ENCODE measurements around the gene ZDHHC11.
"Not testable (repeated sequence)": the region's sequence is repeated elsewhere in the genome, so short reads cannot be mapped to it uniquely, and the experiment has no call there.

Gene ZDHHC11

GRCh38 chr5:798505-799138 is 52.2 kb downstream of the ZDHHC11 start:
- not testable (repeated sequence) for DNase-seq

- DNase-seq = not testable (repeated sequence)
Observed at GRCh38 chr5:797986-798385, 52.8 kb downstream of the ZDHHC11 start.

- DNase-seq = not testable (repeated sequence)
Observed at GRCh38 chr5:795873-796272, 54.9 kb downstream of the ZDHHC11 start.

GRCh38 chr5:794948-795347 is 55.8 kb downstream of the ZDHHC11 start:
- not testable (repeated sequence) for DNase-seq

GRCh38 chr5:788703-789102 is 62.1 kb downstream of the ZDHHC11 start:
- not testable (repeated sequence) for DNase-seq

- DNase-seq = not testable (repeated sequence)
Observed at GRCh38 chr5:787857-788233, 62.9 kb downstream of the ZDHHC11 start.

GRCh38 chr5:787224-787856 is 63.4 kb downstream of the ZDHHC11 start:
- DNase-seq = not testable (repeated sequence)

GRCh38 chr5:785181-785705 is 65.5 kb downstream of the ZDHHC11 start:
- DNase-seq = not testable (repeated sequence)

- not testable (repeated sequence) for DNase-seq
Observed at GRCh38 chr5:784428-785177, 66.2 kb downstream of the ZDHHC11 start, which contains the start of gene ZDHHC11B. TSS of gene ZDHHC11B (minus strand) at chr5:784729. CDS start at chr5:766919, 17,810 bp downstream.

- not testable (repeated sequence) for DNase-seq
Observed at GRCh38 chr5:783881-784427, 66.8 kb downstream of the ZDHHC11 start.

GRCh38 chr5:783049-783802 is 67.6 kb downstream of the ZDHHC11 start:
- DNase-seq = not testable (repeated sequence)

- not testable (repeated sequence) for DNase-seq
Observed at GRCh38 chr5:782356-782755, 68.4 kb downstream of the ZDHHC11 start.

GRCh38 chr5:780571-780970 is 70.2 kb downstream of the ZDHHC11 start:
- not testable (repeated sequence) for DNase-seq

GRCh38 chr5:778967-779366 is 71.8 kb downstream of the ZDHHC11 start:
- DNase-seq = not testable (repeated sequence)

GRCh38 chr5:778421-778820 is 72.4 kb downstream of the ZDHHC11 start:
- not testable (repeated sequence) for DNase-seq

- no peak for DNase-seq
Observed at GRCh38 chr5:777756-778161, 73.0 kb downstream of the ZDHHC11 start.

GRCh38 chr5:776862-777711 is 73.7 kb downstream of the ZDHHC11 start:
- DNase-seq = no peak

GRCh38 chr5:775961-776861 is 74.6 kb downstream of the ZDHHC11 start:
- DNase-seq = no peak

GRCh38 chr5:775595-775960 is 75.2 kb downstream of the ZDHHC11 start:
- not testable (repeated sequence) for DNase-seq

- not testable (repeated sequence) for DNase-seq
Observed at GRCh38 chr5:774854-775505, 75.8 kb downstream of the ZDHHC11 start.

Measured in NK-92 treated with Interleukin-12 subunit alpha and Interleukin-12 subunit beta, amount 100 ng/mL, for 24 hours (cell line).